HG03025 (cell line): ENCODE measurements around the gene UVRAG.

Source experiments
- ATAC-seq: cut with Tn5 transposase; IDR thresholded peaks from one replicate; pipeline ENCODE4 v1.9.1; 2021; ENCODE audit warnings: mild to moderate bottlenecking, moderate library complexity; ENCODE audit not compliant: unreplicated experiment, low FRiP score

The UVRAG gene

GRCh38 chr11:76175783-76176182, 360.8 kb downstream of the UVRAG start:
- ATAC-seq: no peak

GRCh38 chr11:76176463-76176862, 361.5 kb downstream of the UVRAG start:
- no peak for ATAC-seq

- ATAC-seq: no peak
Measured at GRCh38 chr11:76177250-76177686, 362.3 kb downstream of the UVRAG start.

GRCh38 chr11:76179147-76179546, 364.1 kb downstream of the UVRAG start:
- ATAC-seq: no peak

- no peak for ATAC-seq
Measured at GRCh38 chr11:76181371-76181770, 366.4 kb downstream of the UVRAG start.

- no peak for ATAC-seq
Measured at GRCh38 chr11:76184551-76184993, 369.6 kb downstream of the UVRAG start.

- no peak for ATAC-seq
Measured at GRCh38 chr11:76185511-76185910, 370.5 kb downstream of the UVRAG start.

- no peak for ATAC-seq
Measured at GRCh38 chr11:76185931-76186401, 371.0 kb downstream of the UVRAG start.

- ATAC-seq: no peak
Measured at GRCh38 chr11:76186776-76187279, 371.8 kb downstream of the UVRAG start.

- ATAC-seq: no peak
Measured at GRCh38 chr11:76188873-76189272, 373.9 kb downstream of the UVRAG start.

GRCh38 chr11:76189682-76190081, 374.7 kb downstream of the UVRAG start:
- no peak for ATAC-seq

GRCh38 chr11:76190376-76190775, 375.4 kb downstream of the UVRAG start:
- ATAC-seq: no peak
